Heart right ventricle (tissue), 16 donors: ENCODE measurements around the gene IQSEC2. TPM values are rescaled to one million over a fixed set of nuclear protein-coding genes. Genes with fewer than 3 reads are reported as not detected.

Source experiments
- ATAC-seq, 8 donors: fragments of 200-7000 bp; cut with Tn5 transposase; one replicate each; pipeline ENCODE4 v1.9.1; 2020; ENCODE audit warnings: mild to moderate bottlenecking in 8 of 8, moderate library complexity in 8 of 8, moderate number of reproducible peaks in 1 of 8
- DNase-seq, 2 donors: peaks; one replicate each; pipeline ENCODE4 v3.0.0-alpha.2; 2020
- H3K27ac ChIP-seq, 10 donors: fragments of 200-600 bp; sonication (generic) in 2 of 10; one replicate each; pipeline versions ENCODE4 v1.5.0 to v1.8.0; 2020 to 2022; ENCODE audit warnings: mild to moderate bottlenecking in 3 of 10
- H3K27me3 ChIP-seq, 7 donors: fragments of 200-600 bp; one replicate each; pipeline ENCODE4 v1.8.0; 2021 to 2022; ENCODE audit warnings: mild to moderate bottlenecking in 2 of 7
- H3K36me3 ChIP-seq, 9 donors: fragments of 200-600 bp; sonication (generic) in 1 of 9; one replicate each; pipeline versions ENCODE4 v1.5.0 to v1.8.0; 2020 to 2022; ENCODE audit warnings: mild to moderate bottlenecking in 2 of 9
- H3K4me1 ChIP-seq, 9 donors: fragments of 200-600 bp; sonication (generic) in 1 of 9; one replicate each; pipeline versions ENCODE4 v1.5.0 to v1.8.0; 2020 to 2022; ENCODE audit warnings: mild to moderate bottlenecking in 4 of 9
- H3K4me3 ChIP-seq, 10 donors: fragments of 200-600 bp; sonication (generic) in 2 of 10; one replicate each; pipeline versions ENCODE4 v1.5.0 to v1.8.0; 2020 to 2022; ENCODE audit warnings: mild to moderate bottlenecking in 7 of 10, moderate library complexity in 2 of 10
- H3K9me3 ChIP-seq, 11 donors: fragments of 200-600 bp in 10 of 11; sonication (generic) in 2 of 11; one replicate each; pipeline versions ENCODE4 v1.5.0 to v1.8.0; 2013 to 2022; ENCODE audit warnings: mild to moderate bottlenecking in 2 of 11, control low read depth in 1 of 11, moderate library complexity in 1 of 11
- CTCF ChIP-seq, 9 donors: fragments of 200-600 bp; sonication (generic) in 2 of 9; IDR thresholded peaks; one replicate each; pipeline versions ENCODE4 v1.5.0 to v1.8.0; 2021 to 2022; ENCODE audit warnings: antibody characterized with exemption in 9 of 9, mild to moderate bottlenecking in 5 of 9, moderate library complexity in 1 of 9
- WGBS, 2 donors: extraction: QIAGEN DNeasy Blood & Tissue Kit; methylation state at CpG; one replicate each; pipeline ENCODE4 v1.1.7; 2013; ENCODE audit warnings: inconsistent platforms in 1 of 2; 5-methylcytosine and 5-hydroxymethylcytosine counted together
- intact Hi-C, 10 donors: fragments of 100-400 bp; cut with DNase I; formaldehyde crosslinking; loops; one replicate each; pipeline versions ENCODE4 v1.11.1 to v1.14.2; 2022
- polyA plus RNA-seq, 2 donors: library from polyadenylated mRNA; stranded (reverse); fragments of 200-250 nt; gene quantifications; one replicate each; pipeline ENCODE4 v1.2.3, GENCODE V29; 2013
- total RNA-seq, 10 donors: library from RNA; stranded (reverse); fragmentation: NEBNext Ultra II Directional in 3 of 10; extraction: Animal tissue kit (Norgen Biotek cat#: 25700) in 3 of 10; gene quantifications; one replicate each; pipeline versions ENCODE4 v1.2.1 to v1.2.4, GENCODE V29; 2021 to 2023
- donor health status: Arrhythmogenic right ventricular cardiomyopathy.
- donor health status: ischemic (EF 13 %, LVEDD 7.1; RV severe dilation, severe dysfunction).
- donor health status: healthy with polysubstance abuse.
- donor health status: DM: no; HTN: yes; CAD: no.
- donor health status: DM: no; HTN: no; CAD: no.
- donor health status: ischemic (EF 25% LVEDD 6.9; RV normal size, moderate dysfunction).
- donor health status: ischemic (EF 25% LVEDD 5.7; RV mildly dilated, moderate dysfunction).
- donor health status: healthy.
- donor health status: DM: yes; HTN: yes; CAD: no.
- donor health status: Ischemic cardiomyopathy.
- donor health status: ischemic (EF 35%, LVEDD 5.7; RV mildly dilated, moderate dysfunction).
- donor health status: nonischemic (EF 11% LVEDD 7.7; RV severe dilation, severe dysfunction).
- donor health status: DM: yes; HTN: yes; CAD: no.
- donor health status: PGD.
- donor health status: ischemic (EF 29% LVEDD 5.4; RV normal size, mild dysfunction).
- donor health status: nonischemic (EF 23%, LVEDD 6.1; RV moderate dilation, normal function).

The IQSEC2 gene
- total and polyA plus RNA-seq, 12 donors, result 7.9 to 19.4 (median 10.7) TPM

GRCh38 chrX:53256446-53257041 is 24.8 kb downstream of the IQSEC2 start:
- H3K9me3 ChIP-seq, result no peaks in the 10 kb centered on the region
- no peak overlapping the region for H3K4me3 ChIP-seq
- peaks cover 0 to 62% (median 0%) of the 10 kb centered on the region in 7 donors for H3K27me3 ChIP-seq
- WGBS, 2 donors, result 66 to 81% methylated on average over 16 to 17 of the region's 17 CpGs
- no peak overlapping the region for H3K27ac ChIP-seq
- TF ChIP-seq CTCF (IDR thresholded peaks at IDR 0.05), result no peak
- H3K36me3 ChIP-seq, result peaks cover 0 to 9% (median 0%) of the 10 kb centered on the region in 9 donors
- no peaks in the 10 kb centered on the region for H3K4me1 ChIP-seq
- intact Hi-C loops, result no loop called here
- no peak for ATAC-seq
- DNase-seq, result no peak

GRCh38 chrX:53255738-53256191 is 25.6 kb downstream of the IQSEC2 start:
- Histone ChIP-seq H3K9me3 (no peaks in the 10 kb centered on the region), H3K4me1 (no peaks in the 10 kb centered on the region), H3K27me3 (peaks cover 0 to 58% (median 0%) of the 10 kb centered on the region in 7 donors), H3K27ac (no peak overlapping the region), H3K36me3 (peaks cover 0 to 9% (median 0%) of the 10 kb centered on the region in 9 donors), H3K4me3 (no peak overlapping the region)
- no peak for TF ChIP-seq CTCF (IDR thresholded peaks at IDR 0.05)
- intact Hi-C loops, result no loop called here
- WGBS, 2 donors, result 69 to 94% methylated on average over 6 to 9 of the region's 9 CpGs
- ATAC-seq, result peak in 1 of 8 donors; percentile 38
- no peak for DNase-seq

GRCh38 chrX:53254570-53255461 is 26.6 kb downstream of the IQSEC2 start:
- Histone ChIP-seq H3K36me3 (peaks cover 0 to 18% (median 0%) of the 10 kb centered on the region in 9 donors), H3K9me3 (no peaks in the 10 kb centered on the region), H3K27me3 (peaks cover 0 to 48% (median 0%) of the 10 kb centered on the region in 7 donors), H3K4me1 (no peaks in the 10 kb centered on the region), H3K27ac (no peak overlapping the region), H3K4me3 (no peak overlapping the region)
- intact Hi-C loops, result no loop called here
- TF ChIP-seq CTCF (IDR thresholded peaks at IDR 0.05), result no peak
- WGBS, 2 donors, result 92 to 93% methylated on average over 22 of the region's 22 CpGs
- DNase-seq (no peak), ATAC-seq (no peak)

- Histone ChIP-seq H3K4me1 (no peaks in the 10 kb centered on the region), H3K9me3 (no peaks in the 10 kb centered on the region), H3K4me3 (no peak overlapping the region), H3K36me3 (peaks cover 0 to 21% (median 0%) of the 10 kb centered on the region in 9 donors), H3K27ac (no peak overlapping the region), H3K27me3 (peaks cover 0 to 40% (median 0%) of the 10 kb centered on the region in 7 donors)
- no peak for ATAC-seq
- intact Hi-C loops, result no loop called here
- DNase-seq, result no peak
- TF ChIP-seq CTCF (IDR thresholded peaks at IDR 0.05), result no peak
- 91 to 94% methylated on average over 3 of the region's 3 CpGs for WGBS, 2 donors
These were observed 27.9 kb downstream of the IQSEC2 start for GRCh38 chrX:53253293-53254020.
